GM18526 (cell line): Measurements from ENCODE around the gene KCNIP3.

Experiments used
- POLR2A ChIP-seq: IDR thresholded peaks from 3 replicates; pipeline ENCODE4 v1.6.1; 2011; ENCODE audit not compliant: insufficient read length; ENCODE audit errors: extremely low read depth

KCNIP3 gene

GRCh38 chr2:95353055-95353575 lies 56.0 kb downstream of the KCNIP3 start:
- TF ChIP-seq POLR2A, result no peak

- TF ChIP-seq POLR2A, result no peak
Observed at GRCh38 chr2:95353613-95354468, 56.7 kb downstream of the KCNIP3 start.

GRCh38 chr2:95354469-95354901 lies 57.3 kb downstream of the KCNIP3 start:
- no peak for TF ChIP-seq POLR2A

- no peak for TF ChIP-seq POLR2A
Observed at GRCh38 chr2:95354925-95355324, 57.8 kb downstream of the KCNIP3 start.

- no peak for TF ChIP-seq POLR2A
Observed at GRCh38 chr2:95356821-95357700, 59.9 kb downstream of the KCNIP3 start.

- no peak for TF ChIP-seq POLR2A
Observed at GRCh38 chr2:95357717-95358280, 60.7 kb downstream of the KCNIP3 start.

GRCh38 chr2:95359031-95359430 lies 61.9 kb downstream of the KCNIP3 start:
- no peak for TF ChIP-seq POLR2A

GRCh38 chr2:95359501-95359930 lies 62.4 kb downstream of the KCNIP3 start:
- no peak for TF ChIP-seq POLR2A

GRCh38 chr2:95361216-95361980 lies 64.3 kb downstream of the KCNIP3 start:
- TF ChIP-seq POLR2A, result no peak

- TF ChIP-seq POLR2A, result no peak
Observed at GRCh38 chr2:95362486-95362885, 65.3 kb downstream of the KCNIP3 start.

GRCh38 chr2:95366514-95366913 lies 69.4 kb downstream of the KCNIP3 start:
- no peak for TF ChIP-seq POLR2A

- no peak for TF ChIP-seq POLR2A
Observed at GRCh38 chr2:95372216-95372829, 75.2 kb downstream of the KCNIP3 start.

- no peak for TF ChIP-seq POLR2A
Observed at GRCh38 chr2:95372845-95373244, 75.7 kb downstream of the KCNIP3 start.

GRCh38 chr2:95374029-95374428 lies 76.9 kb downstream of the KCNIP3 start:
- no peak for TF ChIP-seq POLR2A
